Hematopoietic multipotent progenitor cell (in vitro differentiated cells): ENCODE measurements around the gene RER1. TPM values are rescaled to one million over a fixed set of nuclear protein-coding genes. Genes with fewer than 3 reads are reported as not detected.
"Not testable (repeated sequence)": the region's sequence is repeated elsewhere in the genome, so short reads cannot be mapped to it uniquely, and the experiment has no call there.

Experiments
- DNase-seq, 3 donors: peaks; one replicate each; pipeline ENCODE4 v3.0.0-alpha.2; 2011 to 2015; ENCODE audit warnings: low read depth in 2 of 3, low spot score in 2 of 3
- total RNA-seq: library from RNA; depleted of rRNA; stranded (reverse); fragments of >200 nt; gene quantifications from one replicate; pipeline ENCODE4 v1.2.3, GENCODE V29; 2012

Gene RER1
- total RNA-seq, 1 donor: 31.8 TPM

- DNase-seq: not testable (repeated sequence)
Measured at GRCh38 chr1:2440346-2440745, 48.7 kb downstream of the RER1 start.

- DNase-seq: no peak
Measured at GRCh38 chr1:2441746-2442145, 50.1 kb downstream of the RER1 start.

- DNase-seq: no peak
Measured at GRCh38 chr1:2442661-2443060, 51.0 kb downstream of the RER1 start.

GRCh38 chr1:2443277-2444137 lies 51.9 kb downstream of the RER1 start:
- DNase-seq: no peak

GRCh38 chr1:2444138-2444591 lies 52.5 kb downstream of the RER1 start:
- no peak for DNase-seq

DNA sequence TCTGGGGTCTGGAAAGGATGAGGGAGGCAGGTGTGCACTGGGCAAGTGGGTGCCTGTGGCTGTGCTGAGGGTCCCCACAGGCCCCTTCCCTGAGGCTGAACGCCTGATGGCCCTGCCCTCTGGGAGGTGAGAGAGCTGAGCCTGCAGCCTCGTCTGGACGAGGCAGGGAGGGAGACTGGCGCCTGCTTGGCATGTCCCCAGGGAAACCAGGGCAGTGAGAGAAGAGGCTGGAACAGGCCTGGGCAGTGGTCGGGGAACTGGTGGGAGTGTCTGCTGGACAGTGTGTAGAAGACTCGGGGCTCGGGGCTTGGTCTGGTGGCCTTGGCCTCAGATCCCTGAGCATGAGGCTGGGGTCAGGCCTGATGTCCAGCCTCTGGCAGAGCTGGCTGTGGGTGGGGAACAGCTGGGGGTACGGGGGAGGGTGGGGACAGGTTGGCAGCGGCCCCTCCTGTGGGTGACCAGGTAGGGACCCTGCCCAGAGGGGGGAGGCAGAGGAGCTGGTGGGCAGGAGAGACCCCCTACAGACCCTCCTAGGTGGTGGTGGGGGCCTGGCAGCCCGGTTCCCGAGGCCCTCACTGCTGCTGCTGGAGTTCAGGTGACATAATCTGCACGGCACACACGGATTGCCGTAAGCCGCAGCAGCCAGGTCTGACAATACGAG lies 53.7 kb downstream of the RER1 start:
- no peak for DNase-seq

- DNase-seq: no peak
Measured at GRCh38 chr1:2445823-2446215, 54.2 kb downstream of the RER1 start.

GRCh38 chr1:2446394-2446793 lies 54.8 kb downstream of the RER1 start:
- DNase-seq: no peak

DNA sequence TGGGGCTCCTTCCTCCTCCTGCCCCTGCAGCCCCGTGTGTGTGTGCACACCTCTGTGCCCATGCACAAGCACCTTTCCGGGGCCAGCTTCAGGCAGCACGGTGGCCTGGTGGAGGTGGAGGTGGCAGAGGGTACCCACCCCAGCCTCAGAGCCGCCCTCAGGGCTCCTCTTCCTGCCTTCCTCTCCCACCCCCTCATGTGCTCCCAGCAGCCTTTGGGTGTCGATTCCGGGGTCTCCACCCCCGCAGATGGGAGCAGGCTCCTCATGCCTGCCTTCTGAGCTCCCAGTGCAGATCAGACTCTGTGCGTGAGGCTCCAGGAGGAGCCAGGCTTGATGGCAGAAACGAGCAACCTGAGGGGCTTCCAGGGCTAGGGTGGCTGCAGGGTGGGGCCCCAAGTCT lies 55.2 kb downstream of the RER1 start:
- no peak for DNase-seq

DNA sequence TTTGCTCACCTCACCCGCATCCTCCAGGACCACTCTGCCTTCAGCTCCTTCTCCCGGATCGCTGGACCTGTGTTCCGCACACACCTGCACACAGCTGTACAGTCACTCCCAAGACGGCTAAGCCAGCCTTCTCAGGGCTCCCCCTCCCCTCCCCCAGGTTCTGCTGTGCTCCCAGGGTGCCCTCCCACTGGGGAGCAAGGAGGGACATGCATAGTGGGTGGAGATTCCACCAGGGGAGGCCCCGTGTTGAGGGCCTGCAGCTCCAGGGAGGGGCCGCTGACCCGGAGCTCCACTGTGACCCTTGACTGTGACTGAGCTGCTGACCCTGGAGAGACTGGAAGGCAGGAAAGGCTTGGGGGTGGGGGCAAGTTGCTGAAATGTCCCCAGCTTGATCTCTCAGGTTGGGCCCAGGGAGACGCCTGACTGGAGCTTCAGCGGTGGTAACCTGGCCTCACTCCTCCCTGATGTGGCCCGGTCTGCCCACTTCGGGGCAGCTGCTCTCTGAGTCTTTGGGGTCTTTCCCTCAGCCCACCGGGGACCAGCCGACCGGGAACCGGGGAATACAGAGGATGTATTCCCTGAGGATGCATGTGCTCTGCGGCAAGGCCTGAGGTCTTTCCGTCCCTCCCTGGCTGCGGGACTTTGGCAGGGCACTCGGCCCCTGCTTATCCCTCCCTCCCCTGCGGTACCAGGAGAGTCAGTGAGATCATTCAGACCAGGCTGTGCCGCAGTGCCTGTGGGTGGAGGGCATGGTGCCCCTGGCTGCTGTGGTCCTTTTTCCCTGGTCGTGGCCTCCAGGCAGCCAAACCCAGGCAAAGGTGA lies 55.8 kb downstream of the RER1 start:
- DNase-seq: no peak

DNA sequence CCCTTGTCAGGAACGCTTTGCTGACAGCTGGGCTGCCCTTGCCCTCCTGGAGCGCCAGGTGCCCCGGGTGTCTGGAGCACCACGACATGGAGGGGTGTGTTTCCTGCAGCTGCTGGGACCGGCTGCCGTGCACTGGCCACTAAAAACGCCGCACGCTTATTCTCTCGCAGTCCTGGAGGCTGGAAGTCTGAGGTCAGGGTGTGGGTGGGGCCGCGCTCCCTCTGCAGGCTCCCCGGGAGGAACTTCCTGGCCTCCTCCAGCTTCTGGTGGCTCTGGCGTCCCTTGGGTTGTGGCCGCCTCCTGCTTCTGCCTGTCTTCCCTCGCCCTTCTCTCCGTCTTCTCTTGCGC lies 56.4 kb downstream of the RER1 start:
- DNase-seq: no peak

- no peak for DNase-seq
Measured at GRCh38 chr1:2449636-2450454, 58.2 kb downstream of the RER1 start.

DNA sequence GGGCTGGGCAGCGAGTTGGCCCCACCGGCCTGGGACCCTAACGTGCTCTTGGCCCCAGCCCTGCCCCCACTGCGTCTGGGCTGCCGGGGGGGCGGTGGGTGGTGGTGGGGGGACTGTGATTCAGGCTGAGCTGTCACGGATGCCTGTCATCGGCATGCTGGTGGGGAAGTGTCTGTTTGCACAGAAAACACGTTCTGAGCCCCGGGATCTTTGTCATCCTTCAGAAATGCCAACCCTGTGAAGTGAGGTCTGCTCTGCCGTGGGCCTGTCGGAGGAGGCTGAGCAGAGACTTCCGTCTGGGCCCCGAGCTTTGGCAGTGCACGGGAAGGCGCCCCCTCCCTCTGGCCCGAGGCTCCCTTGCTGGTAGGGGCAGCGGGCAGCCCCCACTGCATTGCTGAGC lies 60.1 kb downstream of the RER1 start:
- no peak for DNase-seq

- DNase-seq: no peak
Measured at GRCh38 chr1:2452201-2452931, 60.7 kb downstream of the RER1 start.

GRCh38 chr1:2452932-2453315 lies 61.3 kb downstream of the RER1 start:
- DNase-seq: no peak

- no peak for DNase-seq
Measured at GRCh38 chr1:2454227-2454626, 62.6 kb downstream of the RER1 start.
